CD4-positive, alpha-beta T cell treated with Interleukin-6 at 100 ng/mL for 8 hours (primary cell): ENCODE results near the gene AK4.
"Not testable (repeated sequence)": the region's sequence is repeated elsewhere in the genome, so short reads cannot be mapped to it uniquely, and the experiment has no call there.

Experiments used
- DNase-seq: peaks from one replicate; pipeline ENCODE4 v3.0.0-alpha.2; 2020; ENCODE audit warnings: mixed read lengths, low spot score

Gene AK4

GRCh38 chr1:65148178-65148547, at the start of gene AK4:
TSS of gene AK4 (plus strand) at chr1:65148203. CDS start at chr1:65148408, 205 bp downstream.
- not testable (repeated sequence) for DNase-seq

GRCh38 chr1:65103807-65104206, 44.2 kb upstream of the AK4 start:
- DNase-seq = no peak

GRCh38 chr1:65104854-65105534, 43.0 kb upstream of the AK4 start:
- DNase-seq = no peak

GRCh38 chr1:65105596-65105995, 42.4 kb upstream of the AK4 start:
- DNase-seq = no peak

- no peak for DNase-seq
These were observed 39.9 kb upstream of the AK4 start for GRCh38 chr1:65108025-65108642.

- DNase-seq = no peak
These were observed 38.5 kb upstream of the AK4 start for GRCh38 chr1:65109487-65109886.

- no peak for DNase-seq
These were observed 35.2 kb upstream of the AK4 start for GRCh38 chr1:65112811-65113210.

- DNase-seq = no peak
These were observed 34.7 kb upstream of the AK4 start for GRCh38 chr1:65113298-65113697.

GRCh38 chr1:65114322-65114721, 33.7 kb upstream of the AK4 start:
- DNase-seq = no peak

GRCh38 chr1:65119951-65120350, 28.1 kb upstream of the AK4 start:
- DNase-seq = no peak

- not testable (repeated sequence) for DNase-seq
These were observed 18.9 kb upstream of the AK4 start for GRCh38 chr1:65129104-65129503.

GRCh38 chr1:65138524-65138923, 9.5 kb upstream of the AK4 start:
- DNase-seq = no peak

- DNase-seq = not testable (repeated sequence)
These were observed 8.2 kb upstream of the AK4 start for GRCh38 chr1:65139793-65140192.

- DNase-seq = no peak
These were observed 6.6 kb upstream of the AK4 start for GRCh38 chr1:65141394-65141793.

GRCh38 chr1:65141918-65142317, 6.1 kb upstream of the AK4 start:
- no peak for DNase-seq

GRCh38 chr1:65143112-65143658, 4.8 kb upstream of the AK4 start:
- not testable (repeated sequence) for DNase-seq

- no peak for DNase-seq
These were observed 1.0 kb upstream of the AK4 start for GRCh38 chr1:65146908-65147423.

- DNase-seq = no peak
These were observed 402 bp upstream of the AK4 start for GRCh38 chr1:65147424-65148177.

- no peak for DNase-seq
These were observed 746 bp downstream of the AK4 start for GRCh38 chr1:65148548-65149350.

- no peak for DNase-seq
These were observed 1.5 kb downstream of the AK4 start for GRCh38 chr1:65149351-65150107.

GRCh38 chr1:65150108-65150463, 2.1 kb downstream of the AK4 start:
- DNase-seq = no peak
